GM12865 (cell line): Measurements from ENCODE around the gene OR7A10.

Source experiments
- DNase-seq: peaks from one replicate; pipeline ENCODE4 v3.0.0; 2010; ENCODE audit warnings: low read depth
- H3K4me3 ChIP-seq: 2 replicates; pipeline ENCODE4 v1.5.1; 2011; ENCODE audit warnings: mild to moderate bottlenecking, low read depth, low read length, control low read depth
- CTCF ChIP-seq: IDR thresholded peaks from 2 replicates; pipeline ENCODE4 v1.5.1; 2011; ENCODE audit warnings: low read length, control low read depth, low read depth, inconsistent platforms; ENCODE audit not compliant: insufficient read depth; ENCODE audit errors: missing control alignments

OR7A10 gene

DNA sequence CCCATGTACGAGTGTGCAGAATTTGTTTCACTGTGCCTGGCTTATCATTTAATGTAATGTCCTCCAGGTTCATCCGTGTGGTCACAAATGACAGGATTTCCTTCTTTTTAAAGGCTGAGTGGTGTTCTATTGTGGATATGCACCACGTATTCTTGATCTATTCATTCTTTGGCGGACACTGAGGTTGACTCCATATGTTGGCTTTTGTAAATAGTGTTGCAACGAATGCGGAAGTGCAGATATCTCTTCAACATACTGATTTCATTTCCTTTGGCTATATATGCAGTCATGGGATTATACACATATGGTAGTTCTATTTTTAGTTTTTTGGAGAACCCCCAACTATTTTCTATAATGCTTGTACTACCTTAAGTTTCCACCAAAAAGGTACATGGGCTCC is 26.8 kb downstream of the OR7A10 start:
- H3K4me3 ChIP-seq, result no peak overlapping the region
- TF ChIP-seq CTCF, result no peak
- no peak for DNase-seq

DNA sequence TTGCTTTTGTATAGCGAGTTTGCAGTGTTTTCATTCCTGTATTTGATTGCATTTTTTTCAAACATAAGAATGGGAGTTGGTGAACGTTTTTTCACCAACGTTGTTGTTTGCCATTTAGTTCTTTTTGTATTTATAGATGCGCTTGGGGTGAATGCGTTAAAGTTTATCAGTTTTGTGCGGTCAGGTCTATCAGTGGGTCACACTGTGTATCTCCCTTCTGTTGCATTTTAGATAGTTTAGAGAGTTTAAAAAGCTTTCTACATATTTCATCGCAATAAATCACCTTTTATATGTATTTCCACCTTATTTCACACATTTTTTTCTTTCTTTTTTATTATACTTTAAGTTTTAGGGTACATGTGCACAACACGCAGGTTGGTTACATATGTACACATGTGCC is 30.1 kb downstream of the OR7A10 start:
- no peak for DNase-seq
- TF ChIP-seq CTCF, result no peak
- no peak overlapping the region for H3K4me3 ChIP-seq

DNA sequence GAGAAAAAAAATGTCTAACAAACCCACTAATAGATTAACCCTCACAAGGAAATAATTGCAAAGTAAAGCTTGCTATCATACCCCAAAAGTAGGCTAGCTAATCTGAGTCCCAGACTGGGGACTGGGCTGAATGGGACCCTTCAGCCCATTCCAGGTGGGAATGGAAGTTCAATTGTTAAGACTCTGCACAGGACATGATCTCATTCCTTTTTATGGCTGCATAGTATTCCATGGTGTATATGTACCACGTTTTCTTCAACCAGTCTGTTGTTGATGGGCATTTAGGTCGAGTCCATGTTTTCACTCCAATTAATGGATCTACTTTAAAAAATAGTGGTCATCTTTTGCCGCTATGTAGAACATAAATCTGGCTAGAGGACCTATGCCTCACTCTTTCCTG is 31.7 kb downstream of the OR7A10 start:
- no peak for DNase-seq
- no peak overlapping the region for H3K4me3 ChIP-seq
- no peak for TF ChIP-seq CTCF

- no peak for DNase-seq
- no peak for TF ChIP-seq CTCF
- no peak overlapping the region for H3K4me3 ChIP-seq
Observed at GRCh38 chr19:14814982-14815652, 33.6 kb downstream of the OR7A10 start.

GRCh38 chr19:14809272-14810057 is 39.3 kb downstream of the OR7A10 start:
- TF ChIP-seq CTCF, result no peak
- no peak overlapping the region for H3K4me3 ChIP-seq
- no peak for DNase-seq

DNA sequence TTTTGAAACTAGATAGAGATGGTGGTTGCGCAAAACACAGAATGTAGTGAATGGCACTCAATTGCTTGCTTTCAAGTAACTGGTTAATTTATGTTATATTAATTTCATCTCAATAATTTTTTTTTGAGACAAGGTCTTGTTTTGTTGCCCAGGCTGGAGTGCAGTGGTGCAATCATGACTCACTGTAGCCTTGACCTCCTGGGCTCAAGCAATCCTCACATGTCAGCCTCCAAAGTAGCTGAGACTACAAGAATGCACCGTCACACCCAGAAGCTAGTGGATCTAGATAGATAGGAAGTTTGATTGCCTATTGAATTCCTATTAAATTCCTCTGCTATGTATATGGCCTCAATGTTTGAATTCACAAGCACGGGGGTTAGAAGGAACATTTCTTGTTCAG is 44.0 kb downstream of the OR7A10 start:
- TF ChIP-seq CTCF, result no peak
- no peak for DNase-seq
- no peak overlapping the region for H3K4me3 ChIP-seq
